SW 1271 (cell line): ENCODE data around the gene RPL22L1.
"Not testable (repeated sequence)": the region's sequence is repeated elsewhere in the genome, so short reads cannot be mapped to it uniquely, and the experiment has no call there.

ENCODE experiments used
- DNase-seq, 2 experiments: peaks; one replicate each; lab custom pipeline; 2025; lab: John Stamatoyannopoulos, UW

Gene RPL22L1

DNA sequence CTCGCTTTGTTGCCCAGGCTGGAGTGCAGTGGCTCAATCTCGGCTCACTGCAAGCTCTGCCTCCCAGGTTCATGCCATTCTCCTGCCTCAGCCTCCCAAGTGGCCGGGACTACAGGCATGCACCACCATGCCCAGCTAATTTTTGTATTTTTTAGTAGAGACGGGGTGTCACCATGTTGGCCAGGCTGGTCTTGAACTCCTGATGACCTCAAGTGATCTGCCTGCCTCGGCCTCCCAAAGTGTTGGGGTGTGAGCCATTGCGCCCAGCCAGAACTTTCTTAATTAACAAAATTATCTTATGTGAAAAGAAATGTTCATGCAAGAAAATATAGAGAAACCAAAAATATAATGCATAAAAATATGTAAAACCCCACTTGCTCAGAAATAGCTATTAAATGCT is 7.3 kb upstream of the RPL22L1 start:
- not testable (repeated sequence) for DNase-seq

DNA sequence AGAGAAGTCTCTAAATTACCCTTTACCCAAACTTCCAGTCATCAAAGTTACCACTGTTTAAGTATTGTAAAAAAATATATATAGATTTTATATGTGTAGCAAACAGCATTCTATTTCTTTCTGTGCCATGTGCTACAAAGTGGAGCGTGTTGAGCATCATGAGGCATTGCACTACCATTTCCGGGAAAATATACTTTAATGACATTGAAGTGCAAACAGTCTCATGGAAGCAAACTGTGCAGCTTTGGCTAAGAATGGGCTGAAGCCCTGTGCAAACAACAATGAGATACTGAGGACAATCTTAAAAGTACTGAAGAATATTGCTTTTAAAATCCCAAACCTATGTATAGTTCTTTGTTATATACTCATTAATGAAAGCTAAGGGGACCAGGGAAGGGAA is 6.5 kb upstream of the RPL22L1 start:
- no peak for DNase-seq

DNA sequence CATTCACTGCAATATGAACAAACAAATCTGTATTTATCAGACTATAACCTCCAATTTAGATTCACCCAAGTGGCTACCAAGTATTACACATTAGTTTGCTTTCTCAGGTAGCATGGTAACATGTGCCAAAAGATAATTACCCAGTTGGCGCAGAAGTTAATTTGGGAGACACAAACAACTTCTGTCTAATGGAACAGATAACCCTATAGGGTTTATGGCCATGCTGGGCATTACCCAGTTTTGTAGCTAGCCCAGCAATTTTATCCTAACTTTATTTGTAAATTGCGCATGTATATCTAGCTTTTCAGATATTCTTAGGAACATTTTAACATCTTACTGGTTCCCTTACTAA is 780 bp downstream of the RPL22L1 start:
- DNase-seq, result no peak

DNA sequence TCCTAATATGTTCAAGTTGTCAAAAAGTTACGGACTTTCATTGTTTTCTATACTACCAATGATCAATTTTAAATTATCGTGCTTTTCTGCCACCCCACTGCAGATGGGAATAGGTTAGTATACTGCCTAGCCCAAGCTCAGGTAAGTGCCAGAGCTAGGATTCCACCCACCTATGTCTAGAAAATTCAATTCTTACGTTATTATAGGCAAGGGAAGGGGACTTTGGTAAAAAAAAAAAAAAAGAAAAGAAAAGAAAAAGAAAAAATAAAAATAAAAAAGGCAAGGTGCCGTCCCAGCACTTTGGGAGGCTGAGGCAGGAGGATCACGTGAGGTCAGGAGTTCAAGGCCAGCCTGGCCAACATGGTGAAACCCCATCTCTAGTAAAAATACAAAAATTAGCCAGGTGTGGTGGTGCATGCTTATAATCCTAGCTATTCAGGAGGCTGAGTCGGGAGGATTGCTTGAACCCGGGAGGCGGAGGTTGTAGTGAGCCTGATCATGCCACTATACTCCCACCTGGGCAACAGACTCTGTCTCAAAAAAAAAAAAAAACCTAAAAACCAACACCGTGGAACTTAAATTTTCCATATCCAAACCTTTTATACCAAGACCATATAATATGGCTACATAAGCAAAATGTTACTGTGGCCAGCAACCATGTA is 1.3 kb downstream of the RPL22L1 start:
- DNase-seq, result no peak

DNA sequence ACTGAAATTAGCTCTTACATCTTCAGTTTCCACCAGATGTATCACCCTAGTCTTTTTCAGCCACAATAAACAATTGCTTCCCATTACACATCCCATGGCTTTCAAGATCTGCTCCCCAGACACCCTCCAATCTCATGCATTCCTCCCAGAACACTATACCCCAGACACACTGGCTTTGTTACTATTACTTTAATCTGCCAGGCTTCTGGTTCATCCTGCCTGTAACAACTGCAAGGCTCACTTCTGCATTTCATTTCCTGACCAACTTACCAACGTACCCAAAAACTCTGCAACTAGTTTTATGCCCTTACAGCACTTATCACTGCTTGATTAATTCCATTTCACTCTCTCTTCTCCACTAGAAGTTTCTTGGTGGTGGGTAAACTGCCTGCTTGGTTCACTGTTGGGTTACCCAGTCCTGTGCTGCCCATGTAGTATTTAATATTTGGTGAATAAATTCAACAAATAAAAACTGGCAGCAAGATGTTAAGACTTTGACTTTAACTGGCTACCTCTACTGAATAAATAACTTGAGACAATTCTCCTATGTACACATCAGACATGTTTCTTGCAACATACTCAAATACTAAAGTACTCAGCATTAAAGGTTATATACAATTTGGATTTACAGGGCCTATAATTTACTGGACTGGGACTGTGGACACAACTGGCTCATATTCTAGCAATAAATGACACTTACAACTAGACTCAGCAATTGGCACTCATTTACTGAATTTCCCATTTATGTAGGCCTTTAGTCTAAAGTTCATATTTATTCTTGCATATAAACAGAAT is 2.7 kb downstream of the RPL22L1 start:
- no peak for DNase-seq

DNA sequence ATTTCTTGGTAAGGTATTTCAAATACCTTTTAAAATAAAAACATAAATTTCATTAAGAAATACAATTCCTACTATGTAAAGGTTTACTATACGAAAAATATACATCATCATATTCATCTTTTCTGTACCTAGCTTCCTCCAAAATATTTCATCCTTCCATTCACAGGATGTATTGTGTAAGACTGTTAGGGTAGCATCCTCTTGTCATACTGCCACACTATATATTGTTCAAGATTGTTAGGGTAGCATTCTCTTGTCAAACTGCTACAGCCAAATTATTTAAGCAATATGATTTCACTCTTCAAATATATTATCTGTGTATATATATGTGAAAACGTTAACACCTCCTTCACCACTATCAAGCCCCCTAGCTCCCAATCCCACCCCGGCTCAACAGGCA is 3.5 kb downstream of the RPL22L1 start:
- DNase-seq, result no peak

DNA sequence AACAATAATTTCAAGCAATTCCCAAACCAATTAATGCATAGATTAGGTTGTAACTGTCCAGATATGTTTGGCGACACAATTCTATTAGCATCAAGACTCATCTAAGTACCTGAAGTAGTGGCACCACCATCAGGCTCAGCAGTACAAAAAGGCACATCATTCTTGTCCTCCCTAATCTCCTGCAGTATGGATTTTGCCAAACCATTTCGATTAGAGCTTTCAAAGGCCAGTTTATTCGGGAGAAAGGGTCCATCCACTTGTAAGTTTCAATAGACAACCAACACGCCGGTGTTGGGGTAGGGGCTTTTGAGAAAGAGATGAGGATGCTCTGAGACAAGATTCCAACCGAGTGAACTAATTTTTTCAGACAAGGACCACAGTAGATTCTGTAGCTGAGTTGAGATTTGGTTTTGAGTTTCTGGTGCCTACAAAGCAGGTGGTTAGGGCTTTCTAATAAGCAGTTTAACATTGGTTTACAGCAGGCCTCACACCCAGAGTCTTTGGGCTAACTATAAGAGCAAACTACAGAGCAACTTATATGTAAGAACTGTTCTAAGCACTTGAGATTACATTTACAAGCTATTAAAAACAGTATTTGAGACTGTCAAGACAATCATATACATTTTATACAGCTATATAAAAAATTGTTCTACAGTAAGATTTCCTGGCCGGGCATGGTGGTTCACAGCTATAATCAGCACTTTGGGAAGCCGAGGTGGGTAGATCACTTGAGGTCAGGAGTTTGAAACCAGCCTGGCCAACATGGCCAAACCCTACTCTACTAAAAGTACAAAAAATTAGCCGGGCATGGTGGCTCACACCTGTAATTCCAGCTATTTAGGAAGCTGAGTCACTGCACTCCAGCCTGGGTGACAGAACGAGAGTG is 4.5 kb downstream of the RPL22L1 start:
- DNase-seq, result no peak

DNA sequence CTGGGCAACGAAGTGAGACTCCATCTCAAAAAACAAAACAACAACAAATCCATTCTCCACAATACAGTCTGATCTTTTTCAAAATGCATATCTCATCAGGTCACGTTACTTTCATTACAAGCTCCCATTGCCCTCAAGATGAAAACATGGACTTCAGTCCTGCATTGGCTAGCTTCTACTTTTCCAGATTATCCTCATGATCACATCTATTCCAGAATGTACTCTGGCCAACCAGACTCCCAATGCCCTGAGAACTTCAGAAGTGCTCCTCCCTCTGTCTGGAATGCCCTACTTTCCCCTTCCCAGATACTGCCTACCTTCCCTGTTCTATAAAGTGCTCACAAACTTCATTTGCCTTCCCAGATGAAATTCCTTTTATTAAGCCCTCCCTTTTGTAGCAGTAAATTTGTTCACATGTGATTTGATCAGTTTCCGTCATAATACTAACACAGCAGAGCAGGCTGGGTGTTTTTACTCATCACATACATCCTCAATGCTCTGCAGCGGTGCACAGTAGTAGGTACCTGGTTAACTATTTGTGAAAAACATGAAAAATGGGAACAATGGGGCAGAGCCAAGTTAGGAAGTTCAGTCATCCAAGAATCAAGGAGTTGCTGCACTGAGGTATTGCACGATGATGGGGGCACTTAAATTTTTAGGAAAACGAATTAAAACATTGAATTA is 5.3 kb downstream of the RPL22L1 start:
- no peak for DNase-seq

DNA sequence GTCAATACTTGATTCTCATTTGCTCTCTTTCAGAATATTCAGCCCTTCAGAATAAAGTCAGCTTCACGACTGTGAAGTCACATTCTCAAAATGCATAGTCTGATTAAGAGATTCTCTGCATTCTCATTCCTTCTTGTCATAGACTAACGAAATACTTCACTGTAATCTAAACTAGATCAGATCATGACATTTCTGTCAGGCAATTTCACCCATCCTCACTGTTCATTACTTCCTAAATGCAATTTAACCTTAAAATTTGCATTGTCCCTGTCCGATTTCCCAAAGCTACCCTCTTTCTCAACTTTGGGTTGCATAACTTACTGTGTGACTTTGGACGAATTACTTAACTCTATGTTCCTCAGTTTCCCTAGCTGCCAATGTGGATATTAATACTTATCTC is 6.2 kb downstream of the RPL22L1 start:
- no peak for DNase-seq

DNA sequence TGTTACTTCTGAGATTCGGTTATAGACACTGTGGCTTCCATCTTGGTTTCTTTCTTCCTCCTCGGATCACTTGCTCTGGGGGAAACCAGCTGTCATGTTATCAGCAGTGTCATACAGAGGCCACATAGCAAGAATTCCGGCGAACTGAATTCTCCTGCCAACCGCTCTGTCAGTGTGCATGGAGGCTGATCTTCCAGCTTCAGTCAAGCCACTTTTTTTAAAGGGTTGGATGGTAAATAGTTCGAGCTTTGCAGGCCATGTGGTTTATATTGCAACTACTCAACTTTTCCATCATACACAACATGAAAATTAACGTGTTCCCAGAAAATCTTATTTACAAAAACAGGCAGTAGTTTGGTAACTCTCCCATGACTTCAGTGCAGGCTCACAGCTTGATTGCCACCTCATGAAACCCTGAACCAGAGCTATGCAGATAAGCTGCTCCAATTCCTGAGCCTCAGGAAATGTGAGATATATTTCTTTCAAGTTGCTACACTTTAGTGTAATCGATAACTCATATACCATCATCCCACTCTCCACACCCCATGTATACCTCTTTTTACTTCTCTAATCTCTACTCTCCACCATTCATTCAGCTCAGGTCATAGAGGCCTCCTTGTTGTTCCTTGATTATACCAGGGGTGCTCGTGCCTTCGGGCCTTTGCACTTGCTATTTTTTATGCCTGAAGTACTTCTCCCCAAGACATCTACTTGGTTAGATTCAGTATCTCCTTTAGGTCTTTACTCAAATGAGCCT is 7.2 kb downstream of the RPL22L1 start:
- no peak for DNase-seq

DNA sequence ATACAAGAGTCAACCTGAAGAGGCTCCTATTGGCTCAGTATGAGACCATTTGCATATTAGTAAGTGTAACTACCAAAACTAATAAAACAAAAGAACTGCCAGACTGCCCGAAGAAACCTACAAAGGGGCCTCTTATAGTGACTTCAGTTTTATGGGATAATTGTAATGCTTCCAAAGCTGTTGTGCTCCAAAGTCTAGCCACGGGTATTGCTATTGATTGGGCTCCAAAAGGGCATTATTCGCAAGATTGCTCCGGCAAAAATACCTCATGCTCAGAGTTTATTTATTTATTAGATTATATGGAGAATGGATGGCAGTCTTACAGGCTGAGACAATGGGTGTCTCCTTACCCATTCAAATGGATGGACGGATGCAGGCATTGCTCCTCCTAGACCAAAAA is 11.4 kb downstream of the RPL22L1 start:
- DNase-seq, result no peak

DNA sequence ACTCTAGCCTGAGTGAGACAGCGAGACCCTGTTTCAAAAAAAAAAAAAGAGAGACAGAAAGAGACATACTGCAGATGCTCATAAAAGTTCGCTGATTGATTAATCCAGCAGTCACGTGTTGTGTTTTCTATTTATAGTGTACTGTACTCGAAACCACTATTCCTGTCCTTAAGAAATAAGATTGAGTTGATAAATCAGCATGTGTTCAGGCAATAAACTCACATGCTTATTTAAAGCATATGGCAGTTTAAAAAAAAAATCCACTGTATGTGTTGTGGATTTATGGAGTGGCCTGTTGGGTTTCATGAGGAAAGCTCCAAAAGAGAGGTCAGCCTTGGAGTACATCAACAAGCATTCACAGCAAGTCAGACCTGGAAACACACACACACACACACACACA is 17.7 kb downstream of the RPL22L1 start:
- DNase-seq, result no peak

DNA sequence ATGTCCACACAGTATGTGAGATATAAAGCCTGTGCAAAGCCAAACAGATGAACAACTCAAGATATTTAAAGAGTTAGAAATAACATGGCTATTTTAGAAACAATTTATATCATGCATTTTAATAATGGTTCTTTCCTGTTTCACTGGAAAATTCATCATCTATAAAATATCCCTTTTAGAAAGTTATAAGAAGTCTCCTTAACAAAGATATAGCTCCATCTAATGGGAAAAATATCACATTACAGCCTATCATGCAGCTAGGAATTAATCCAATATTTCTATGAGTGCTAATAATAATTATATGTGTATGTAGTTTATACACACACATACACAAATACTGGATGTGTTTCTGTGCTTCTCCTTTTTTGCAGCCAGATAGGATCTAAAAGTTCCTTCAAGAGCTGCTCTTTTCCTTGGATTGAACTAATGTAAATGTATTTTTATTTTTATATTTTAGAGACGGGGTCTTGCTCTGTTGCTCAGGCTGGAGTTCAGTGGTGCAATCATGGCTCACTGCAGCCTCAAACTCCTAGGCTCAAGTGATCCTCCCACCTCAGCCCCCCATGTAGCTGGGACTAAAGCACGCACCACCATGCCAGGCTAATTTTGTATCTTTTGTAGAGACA is 21.6 kb downstream of the RPL22L1 start:
- peak in 1 of 2 experiments; percentile 64 for DNase-seq

DNA sequence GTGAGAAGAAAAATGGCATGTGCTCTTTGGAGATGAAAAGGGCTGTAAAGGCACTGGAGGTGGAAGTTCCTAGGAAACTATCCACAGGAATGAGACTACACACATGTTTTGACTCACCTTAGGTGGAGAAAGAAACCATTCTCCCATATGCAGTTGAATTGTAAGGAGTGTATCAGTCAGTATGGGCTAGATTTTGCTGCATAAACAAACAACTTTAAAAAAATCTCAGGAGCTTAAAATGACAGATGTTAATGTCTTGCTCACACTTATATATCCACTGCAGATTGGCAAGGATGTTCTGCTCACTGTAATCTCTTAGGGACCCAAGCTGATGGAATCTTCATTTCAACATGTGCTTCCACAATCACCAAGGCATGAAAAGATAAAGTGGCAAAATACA is 25.6 kb downstream of the RPL22L1 start:
- DNase-seq, result no peak

DNA sequence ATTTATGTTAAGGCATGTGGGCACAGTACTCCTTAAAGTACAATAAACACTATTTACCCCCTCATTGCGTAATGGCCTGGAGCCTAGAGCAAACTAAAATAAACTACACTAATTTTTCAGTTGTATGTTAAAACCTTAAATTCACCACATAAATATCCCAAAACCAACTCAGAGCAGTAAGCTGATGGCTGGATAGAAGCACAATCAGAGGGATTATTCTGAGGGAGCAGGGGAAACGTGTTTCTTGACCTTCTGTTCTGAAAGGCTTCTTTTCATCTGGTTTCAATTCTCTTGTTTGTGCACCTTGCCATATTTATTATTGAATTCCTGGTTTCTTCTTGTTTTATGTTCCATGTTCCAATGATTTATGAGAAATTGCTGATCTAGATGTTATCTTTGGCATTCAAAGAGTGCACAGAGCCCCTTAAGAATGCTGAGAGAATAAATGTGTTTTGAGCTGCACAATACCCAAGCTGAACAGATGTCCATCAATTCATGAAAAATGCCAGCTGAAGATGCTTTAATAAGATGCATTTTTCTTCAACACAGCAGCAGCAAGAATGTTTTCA is 29.6 kb downstream of the RPL22L1 start:
- no peak for DNase-seq

DNA sequence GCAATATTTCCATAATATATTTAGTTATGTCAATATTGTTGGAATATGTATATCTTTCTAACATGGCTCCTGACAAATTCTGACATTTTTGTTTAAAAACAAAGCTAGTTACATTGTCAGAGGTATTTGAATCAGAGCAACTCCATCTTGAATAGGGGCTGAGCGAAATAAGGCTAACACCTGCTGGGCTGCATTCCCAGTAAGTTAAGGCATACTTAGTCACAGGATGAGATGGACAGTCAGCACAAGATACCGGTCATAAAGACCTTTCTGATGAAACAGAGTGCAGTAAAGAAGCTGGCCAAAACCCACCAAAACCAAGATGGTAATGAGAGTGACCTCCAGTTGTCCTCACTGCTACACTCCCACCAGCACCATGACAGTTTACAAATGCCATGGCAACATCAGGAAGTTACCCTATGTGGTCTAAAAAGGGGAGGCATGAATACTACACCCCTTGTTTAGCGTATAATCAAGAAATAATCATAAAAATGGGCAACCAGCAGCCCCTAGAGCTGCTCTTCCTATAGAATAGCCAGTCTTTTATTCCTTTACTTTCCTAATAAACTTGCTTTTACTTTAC is 30.4 kb downstream of the RPL22L1 start:
- DNase-seq, result no peak

DNA sequence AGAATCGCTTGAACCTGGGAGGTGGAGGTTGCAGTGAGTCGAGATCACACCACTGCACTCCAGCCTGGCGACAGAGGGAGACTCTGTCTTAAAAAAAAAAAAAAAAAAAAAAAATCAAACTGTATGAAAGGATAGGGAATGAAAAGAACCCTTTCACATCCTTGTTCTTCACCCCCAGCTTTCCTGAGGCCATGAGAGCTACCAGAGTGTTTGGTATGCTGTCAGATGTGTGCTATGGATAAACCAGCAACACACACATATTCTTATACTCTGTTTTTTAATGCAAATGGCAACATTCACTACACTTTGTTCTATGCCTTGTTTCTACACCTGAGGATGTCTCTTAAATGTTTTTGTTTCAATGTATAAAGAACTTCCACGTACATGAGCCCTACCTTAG is 33.5 kb downstream of the RPL22L1 start:
- DNase-seq, result no peak

DNA sequence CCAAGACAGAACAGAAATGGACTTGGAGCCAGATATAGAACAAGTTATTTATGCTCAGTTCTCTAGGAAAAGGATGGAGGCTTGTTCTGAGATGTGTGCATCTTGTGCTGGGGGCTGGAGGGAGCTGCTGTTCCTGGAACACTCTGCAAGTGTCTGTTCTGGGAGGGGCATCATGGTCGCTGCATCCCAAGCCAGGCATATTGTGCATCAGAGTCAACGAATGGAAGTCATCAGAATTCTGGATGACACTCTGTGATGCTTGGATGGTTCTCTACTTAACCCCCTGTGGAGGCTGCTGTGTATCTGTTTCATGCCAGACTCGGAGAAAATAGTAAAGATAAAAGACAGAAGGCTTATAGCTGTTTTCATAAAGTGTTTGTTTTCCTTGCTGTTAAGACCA is 34.7 kb downstream of the RPL22L1 start:
- no peak for DNase-seq

DNA sequence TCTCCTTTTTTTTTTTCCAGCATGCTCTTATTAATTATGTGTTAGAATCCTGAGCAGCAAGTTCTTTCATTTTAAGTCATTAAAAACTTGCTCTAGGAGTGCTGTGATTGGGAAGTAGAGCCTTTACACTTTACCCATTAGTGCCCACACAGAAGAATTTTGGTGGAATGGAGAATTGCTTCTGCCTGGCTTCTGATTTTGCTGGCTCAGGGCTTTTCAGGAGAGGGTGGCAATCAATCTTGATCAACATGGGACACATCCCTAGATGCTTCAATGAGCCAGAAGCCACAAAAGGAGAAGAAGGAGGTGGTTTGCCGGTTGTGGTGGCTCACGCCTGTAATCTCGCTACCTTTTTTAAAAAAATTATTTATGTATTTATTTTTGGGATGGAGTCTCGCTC is 39.4 kb downstream of the RPL22L1 start:
- DNase-seq, result no peak

DNA sequence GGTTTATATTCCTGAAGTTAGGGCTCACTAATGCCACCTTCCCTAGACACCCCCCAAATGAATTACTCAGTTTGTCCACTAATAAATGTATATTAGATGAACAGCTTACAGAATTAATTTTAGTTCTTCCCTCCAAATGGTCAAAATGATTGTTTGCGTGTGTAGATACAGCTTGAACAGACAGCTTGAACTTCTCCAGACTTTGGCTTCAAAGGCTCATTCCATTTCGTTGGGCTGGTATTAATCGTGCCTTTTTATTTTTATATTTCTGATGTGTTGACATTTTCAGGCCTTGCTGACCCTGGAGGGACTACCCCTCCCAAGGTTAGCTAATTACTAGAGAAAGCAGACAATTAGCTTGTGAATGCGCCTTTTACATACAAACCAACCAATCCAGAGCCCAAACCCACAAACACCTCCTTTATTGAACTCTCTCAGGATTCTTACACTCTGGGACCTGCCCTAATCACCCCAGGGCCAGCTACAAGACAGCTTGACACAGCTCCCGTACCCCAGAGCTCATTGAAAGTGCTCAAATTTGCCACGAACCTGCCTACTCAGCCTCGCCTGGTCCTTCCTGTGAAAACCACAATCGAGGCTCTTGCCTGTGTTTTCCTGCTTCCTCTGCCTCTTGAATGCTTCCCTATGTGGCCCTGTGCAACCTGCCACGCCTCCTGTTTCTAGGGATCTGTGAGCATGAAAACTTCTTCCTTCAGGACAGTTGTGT is 40.3 kb downstream of the RPL22L1 start:
- no peak for DNase-seq
